NCI-H82 treated with DMSO at 0.1 percent for 48 hours (cell line): ENCODE data around the gene EXOSC5.
A peak's percentile ranks its signal among the peaks of the same experiment; 100 is the strongest.
"Not testable (repeated sequence)": the region's sequence is repeated elsewhere in the genome, so short reads cannot be mapped to it uniquely, and the experiment has no call there.

Source experiments
- DNase-seq: peaks from one replicate; lab custom pipeline; 2025; ENCODE audit not compliant: unreplicated experiment; lab: John Stamatoyannopoulos, UW

EXOSC5 gene

DNA sequence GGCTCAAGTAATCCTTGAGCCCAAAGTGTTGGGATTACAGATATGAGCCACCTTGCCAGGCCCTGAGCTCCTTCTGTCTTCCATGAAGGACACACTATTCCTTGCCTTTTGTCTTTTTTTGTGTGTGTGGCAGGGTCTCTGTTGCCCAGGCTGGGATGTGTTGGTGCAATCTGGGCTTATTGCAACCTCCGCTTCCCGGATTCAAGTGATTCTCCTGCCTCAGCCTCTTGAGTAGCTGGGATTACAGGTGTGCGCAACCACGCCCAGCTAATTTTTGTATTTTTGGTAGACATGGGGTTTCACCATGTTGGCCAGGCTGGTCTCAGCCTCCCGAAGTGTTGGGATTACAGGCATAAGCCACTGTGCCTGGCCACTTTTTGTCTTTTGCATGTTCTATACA lies 11.7 kb upstream of the EXOSC5 start:
- not testable (repeated sequence) for DNase-seq

DNA sequence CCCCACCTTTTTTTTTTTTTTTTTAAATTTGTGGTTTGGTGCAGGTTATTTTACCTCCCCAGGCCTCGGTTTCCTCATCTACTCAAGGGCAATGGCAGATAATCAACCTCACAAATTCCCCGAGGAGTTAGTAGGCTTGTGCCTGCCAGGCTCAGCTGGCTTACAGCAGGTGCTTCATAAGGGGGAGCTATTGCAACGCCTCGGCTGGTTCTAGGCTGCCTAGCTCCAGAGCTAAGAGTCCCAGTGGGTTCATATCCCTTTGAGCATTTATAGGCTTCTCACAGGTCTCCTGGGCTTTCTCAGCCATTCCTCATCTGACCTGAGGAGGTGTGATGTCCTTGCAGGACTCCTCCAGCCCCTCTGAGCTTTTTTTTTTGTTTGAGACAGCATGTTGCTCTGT lies 11.1 kb upstream of the EXOSC5 start:
- no peak for DNase-seq

DNA sequence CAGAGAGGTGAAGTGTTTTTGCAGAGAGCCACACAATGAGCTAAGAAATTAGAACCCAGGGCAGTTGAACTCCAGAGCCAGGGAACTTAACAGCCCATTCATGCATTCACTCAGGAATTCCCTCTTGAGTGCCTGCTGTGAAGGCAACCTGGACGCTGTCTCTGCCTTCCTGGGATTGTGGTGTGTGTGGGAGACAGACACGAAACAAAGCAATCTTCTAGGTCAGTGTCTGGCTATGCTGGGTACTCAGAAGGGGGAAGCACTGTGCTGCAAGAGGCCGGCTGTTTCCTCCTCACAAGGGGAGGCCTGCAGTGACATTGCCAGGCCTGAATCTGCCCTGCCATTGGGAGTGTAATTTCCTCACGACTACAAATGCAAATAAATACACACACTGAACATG lies 10.1 kb upstream of the EXOSC5 start:
- DNase-seq: no peak

DNA sequence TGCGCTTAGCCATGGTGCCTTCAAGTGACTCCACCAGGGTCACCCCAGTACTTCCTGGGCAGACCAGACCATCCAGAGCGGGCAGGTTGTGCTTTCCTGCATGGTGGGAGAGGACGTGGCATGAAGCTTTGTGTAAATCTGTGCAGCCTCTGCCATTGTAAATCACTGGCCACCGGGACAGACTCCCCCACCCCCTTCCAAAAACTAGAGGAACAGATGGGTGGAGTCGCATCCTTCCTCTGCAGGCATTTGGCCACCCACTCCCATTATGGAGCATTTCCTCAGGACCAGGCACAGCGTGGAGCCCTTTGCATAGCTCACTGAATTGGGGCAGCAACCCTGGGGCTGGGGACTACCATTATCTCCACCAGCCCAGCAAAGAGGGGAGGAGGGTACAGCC lies 8.6 kb upstream of the EXOSC5 start:
- no peak for DNase-seq

DNA sequence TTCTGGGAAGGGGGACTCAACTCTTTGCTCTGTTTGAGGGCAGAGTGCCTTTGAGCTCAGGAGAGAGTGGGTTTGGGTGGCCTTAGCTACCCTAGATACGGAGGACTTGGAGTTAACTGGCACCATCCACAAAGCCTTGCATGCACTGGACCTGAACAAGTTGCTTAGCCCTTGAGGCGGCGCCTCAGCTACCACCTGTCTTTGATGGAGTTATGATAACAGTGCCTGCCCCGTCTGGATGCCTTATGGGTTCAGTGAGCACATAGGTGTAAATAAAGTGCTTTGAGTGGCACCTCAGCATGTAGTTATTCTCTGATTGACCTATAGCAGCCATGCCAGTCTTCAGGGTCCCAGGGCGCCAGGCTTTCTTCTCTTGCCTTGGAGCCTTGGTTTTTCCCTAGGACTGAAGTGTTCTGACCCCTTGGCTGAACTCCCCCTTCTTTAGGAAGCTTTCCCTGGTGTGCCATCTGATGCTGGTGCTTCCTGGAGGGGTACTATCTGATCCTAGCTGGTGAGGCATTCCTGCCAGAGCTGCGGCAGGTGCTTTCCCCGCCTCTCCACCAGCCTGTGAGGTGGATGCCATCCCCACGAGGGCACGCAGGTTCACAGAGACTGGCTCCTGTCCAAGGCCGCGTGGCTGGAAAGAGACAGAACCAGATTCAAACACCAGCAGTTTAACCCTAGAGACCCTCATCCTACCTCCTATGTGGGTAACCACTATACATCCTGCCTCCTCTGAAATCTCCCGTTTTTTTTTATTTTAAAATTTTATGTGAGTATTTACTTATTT lies 6.2 kb upstream of the EXOSC5 start:
- no peak for DNase-seq

DNA sequence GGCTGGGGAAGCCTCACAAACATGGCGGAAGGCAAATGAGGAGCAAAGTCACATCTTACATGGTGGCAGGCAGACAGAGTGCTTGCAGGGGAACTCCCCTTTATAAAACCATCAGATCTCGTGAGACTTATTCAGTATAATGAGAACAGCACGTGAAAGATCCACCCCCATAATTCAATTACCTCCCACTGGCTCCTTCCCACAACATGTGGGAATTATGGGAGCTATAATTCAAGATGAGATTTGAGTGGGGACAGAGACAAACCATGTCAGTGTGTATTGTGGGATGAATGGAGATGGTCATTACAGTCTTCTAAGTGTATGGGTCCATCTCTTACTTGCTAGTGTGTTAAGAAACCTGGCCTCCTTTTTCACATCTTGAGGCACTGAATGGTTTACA lies 4.9 kb upstream of the EXOSC5 start:
- DNase-seq: no peak

DNA sequence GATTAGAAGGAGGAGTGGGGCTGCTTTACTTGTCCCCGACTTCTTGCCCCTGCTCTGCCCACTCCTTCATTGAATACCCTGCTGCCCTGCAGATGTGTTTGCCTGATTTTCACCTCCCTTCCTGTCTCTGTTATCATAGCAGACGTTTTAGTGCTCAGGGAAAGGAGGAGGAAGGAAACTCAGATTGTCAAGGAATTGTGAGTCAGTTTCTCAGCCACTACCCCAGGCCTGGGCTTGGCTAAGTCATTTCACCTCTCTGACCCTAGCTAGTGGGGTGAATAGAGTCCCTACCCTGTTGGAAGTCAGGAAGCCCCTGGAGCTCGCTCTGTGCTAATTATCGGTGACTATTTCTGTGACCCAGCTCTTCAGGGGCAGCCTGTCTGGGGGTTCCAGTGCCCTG lies 4.3 kb upstream of the EXOSC5 start:
- no peak for DNase-seq

DNA sequence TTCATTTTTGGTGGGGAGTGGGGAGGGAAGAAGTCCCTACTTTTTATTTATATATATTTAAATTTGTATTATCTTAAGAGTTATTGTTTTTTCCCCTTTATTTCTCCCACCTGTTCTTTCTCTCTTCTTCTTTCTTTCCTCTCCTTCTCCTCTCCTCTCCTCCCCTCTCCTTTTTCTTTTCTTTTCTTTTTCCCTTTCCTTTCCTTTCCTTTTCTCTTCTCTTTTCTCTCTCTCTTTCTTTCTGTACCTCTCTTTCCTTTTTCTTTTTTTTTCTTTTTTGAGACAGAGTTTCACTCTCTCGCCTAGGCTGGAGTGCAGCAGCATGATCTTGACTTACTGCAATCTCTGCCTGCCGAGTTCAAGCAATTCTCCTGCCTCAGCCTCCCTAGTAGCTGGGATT lies 2.4 kb upstream of the EXOSC5 start:
- DNase-seq: no peak

DNA sequence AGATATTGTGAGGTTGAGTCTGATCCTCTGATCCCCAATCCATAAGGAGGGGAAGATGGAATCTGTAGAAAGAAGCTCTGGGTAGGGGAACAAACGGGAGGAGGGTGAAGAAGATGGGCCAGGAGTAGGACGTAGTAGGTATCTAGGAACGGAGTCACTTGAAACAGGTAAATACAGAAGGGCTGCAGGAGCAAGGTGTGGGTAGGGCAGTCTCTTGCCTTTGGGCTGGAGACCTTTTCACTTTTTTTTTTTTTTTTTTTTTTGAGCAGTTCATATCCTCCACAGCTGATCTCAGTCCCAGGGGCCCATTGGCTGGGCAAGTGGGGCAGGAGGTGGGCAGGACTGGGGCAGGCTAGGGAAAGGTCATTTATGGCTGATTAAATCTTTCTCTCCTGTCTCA lies 1.9 kb upstream of the EXOSC5 start:
- DNase-seq: no peak

DNA sequence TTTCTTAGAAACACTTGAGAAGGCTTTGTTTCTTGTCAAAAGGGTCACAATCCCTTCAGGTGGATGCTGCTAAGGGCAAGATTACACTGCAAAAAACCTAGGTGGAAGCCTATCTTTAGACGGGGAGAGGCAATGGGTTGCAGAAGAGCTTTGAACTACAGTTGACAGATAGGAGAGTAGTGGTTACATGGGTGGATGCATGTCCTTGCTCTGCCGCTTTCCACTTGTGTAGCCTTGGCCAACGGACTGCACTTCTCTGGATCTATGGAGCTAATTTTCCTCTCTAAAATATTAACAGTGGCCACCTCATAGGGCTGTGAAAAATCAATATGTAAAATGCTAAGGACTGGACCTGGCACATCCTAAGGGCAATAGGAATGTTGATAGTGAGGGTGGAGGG lies 1.4 kb upstream of the EXOSC5 start:
- no peak for DNase-seq

DNA sequence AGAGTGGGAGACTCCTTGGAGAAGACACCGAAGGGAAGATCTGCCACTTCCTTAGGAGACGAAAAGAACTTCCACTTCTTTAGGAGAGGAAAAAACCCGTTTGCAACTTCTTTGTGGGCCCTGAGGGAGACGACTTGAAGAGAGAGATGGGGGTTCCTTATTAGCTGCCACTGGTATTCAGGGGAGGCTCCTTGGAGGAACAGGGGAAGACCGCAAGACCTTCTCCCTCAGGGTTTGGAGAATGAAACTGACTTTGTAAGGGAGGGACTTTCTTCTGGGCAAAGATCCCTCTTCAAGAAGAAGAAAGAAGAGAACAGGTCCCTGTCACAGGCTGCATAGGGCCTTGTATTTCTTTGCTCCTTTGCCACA lies 875 bp upstream of the EXOSC5 start:
- no peak for DNase-seq

DNA sequence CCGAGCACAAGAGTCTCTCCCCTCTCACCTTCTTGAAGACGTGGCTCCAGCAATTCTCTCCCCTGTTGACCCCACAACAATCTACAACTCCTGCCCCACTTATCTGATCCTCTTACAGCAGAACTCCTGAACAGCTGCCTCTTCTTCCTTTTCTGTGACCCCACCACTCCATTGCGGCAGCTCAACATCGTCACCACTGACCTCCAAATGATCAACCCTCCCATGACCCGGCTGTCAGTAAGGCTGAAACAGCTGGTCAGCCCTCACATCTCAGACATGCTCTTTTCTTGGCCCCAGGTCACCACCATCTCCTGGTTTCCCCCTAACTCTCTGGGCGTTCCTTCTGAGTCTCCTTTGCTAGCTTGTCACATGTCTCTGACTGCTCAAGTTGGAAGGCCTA lies 1.8 kb downstream of the EXOSC5 start:
- no peak for DNase-seq

DNA sequence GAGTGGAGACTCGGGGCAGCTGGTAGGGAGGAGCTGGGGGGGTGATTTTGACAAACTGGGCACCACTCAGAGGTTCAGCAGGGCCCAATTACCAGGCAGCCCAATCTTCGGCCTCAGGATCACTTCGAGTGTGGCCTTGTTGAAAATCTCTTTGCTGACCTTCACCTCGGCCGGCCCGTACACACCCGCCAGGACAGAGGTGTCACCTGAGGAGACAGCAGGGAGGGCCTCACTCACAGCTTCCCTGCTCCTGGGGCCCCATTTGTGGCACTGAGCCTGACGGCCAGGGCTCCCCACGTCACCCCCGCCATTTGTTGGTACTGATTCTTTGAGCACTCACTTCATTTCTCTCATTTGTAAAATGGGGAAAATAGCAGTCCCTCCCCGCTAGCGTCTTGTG lies 4.4 kb downstream of the EXOSC5 start:
- DNase-seq: no peak

DNA sequence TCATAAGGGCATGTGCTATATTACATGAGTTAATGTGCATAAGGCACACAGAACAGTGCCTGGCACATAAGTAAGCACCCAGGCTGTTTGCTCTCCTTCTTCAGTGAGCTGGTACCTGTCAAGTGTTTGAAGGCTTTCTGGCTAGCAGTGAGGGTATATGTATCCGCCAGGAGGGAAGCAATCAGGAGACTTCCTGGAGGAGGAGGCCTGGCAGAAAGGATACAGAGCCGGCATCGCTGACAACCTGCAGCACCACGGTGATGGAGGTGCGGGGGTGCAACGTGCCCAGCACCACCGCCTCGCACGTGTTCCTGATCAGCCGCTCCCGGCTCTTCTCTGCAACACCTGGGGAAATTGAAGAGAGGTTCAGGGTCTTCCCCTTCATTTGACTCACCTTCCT lies 5.5 kb downstream of the EXOSC5 start:
- DNase-seq: no peak

DNA sequence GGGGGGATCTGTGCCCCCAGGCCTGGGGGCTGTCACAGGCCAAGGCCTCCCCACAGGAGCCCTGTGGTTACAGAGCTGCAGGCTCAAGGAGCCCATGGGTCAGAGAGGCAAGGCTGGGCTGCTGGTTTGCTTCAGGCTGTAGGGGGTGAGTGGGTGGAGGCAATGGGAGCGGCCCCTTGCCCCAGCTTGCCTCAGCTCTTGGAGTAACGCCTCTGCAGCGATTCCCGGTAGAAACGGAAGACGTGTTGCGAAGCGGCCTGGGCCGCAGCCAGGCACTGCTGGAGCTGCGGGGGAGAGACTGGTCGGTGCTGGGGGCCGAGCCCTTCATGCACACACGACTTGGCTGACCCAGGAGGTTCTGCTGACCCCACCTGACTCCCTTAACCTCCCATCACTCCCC lies 10.7 kb downstream of the EXOSC5 start:
- no peak for DNase-seq

DNA sequence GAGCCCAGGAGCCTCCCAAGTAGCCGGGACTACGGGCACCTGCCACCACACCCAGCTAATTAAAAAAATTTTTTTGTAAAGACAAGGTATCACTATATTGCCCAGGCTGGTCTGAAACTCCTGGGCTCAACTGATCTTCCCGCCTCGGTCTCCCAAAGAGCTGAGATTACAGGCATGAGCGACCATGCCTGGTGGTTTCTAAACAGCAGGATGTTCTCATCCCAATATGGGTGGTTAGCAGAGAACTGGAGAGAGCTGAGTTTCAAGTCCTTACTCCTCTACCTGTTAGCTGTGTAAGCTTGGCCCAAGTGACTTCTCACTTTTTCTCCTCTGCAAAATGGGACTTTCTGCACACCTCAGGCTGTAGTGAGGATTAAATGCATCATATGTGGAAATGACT lies 12.8 kb downstream of the EXOSC5 start:
- no peak for DNase-seq

DNA sequence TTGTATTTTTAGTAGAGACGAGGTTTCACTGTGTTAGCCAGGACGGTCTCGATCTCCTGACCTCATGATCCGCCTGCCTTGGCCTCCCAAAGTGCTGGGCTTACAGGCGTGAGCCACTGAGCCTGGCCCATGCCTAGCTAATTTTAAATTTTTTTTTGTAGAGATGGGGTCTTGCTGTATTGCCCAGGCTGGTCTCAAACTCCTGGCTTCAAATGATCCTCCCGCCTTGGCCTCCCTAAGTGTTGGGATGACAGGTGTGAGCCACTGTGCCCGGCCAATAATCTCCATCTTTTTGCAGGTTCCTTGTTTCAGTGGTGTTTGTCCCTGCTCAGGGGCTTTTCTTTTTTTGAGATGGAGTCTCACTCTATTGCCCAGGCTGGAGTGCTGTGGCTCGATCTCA lies 15.6 kb downstream of the EXOSC5 start:
- not testable (repeated sequence) for DNase-seq

DNA sequence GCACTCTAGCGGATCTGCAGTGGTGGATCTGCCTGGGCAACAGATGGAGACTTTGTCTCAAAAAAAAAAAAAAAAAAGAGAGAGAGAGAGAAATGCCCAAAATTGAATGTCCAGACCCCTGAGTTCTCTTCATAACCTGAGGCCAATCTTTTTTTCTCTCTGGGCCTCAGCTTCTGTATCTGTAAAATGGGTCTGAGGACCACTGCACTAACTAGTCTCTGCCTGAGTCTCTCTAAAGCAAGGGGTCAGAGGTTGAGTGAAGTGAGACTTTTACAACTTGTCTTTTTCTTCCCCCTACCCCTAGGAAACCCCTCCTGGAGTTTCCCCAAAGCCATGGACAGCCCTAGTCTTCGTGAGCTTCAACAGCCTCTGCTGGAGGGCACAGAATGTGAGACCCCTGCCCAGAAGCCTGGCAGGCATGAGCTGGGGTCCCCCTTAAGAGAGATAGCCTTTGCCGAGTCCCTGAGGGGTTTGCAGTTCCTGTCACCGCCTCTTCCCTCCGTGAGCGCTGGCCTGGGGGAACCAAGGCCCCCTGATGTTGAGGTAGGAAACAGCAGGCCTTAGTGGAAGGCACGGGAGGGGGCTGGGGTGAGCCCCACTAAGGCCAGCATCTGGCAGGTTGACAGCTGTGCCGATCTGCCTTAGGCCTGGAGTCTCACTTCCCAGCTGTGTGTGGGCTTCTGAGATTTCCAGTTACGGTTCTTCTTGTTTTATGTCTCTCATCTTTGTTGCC lies 19.0 kb downstream of the EXOSC5 start:
- peak; percentile 58 for DNase-seq

DNA sequence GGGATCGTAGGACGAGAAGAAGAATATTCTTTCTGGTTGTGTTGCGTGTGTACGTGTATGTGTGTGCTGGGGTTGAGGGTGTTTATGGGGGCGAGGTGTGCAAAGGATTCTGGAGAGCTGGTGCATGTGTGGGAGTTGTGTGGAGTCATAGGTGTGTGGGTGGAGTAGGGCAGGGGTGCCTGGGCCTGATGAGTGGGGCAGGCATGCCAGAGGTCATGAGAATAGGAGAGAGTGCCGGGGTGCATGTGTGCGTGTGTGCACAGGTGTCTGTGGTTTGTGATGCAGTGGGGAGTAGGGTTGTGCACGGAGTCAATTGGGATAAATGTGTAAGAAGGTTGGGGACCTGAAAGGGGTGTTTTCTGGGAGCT lies 20.2 kb downstream of the EXOSC5 start:
- DNase-seq: no peak

DNA sequence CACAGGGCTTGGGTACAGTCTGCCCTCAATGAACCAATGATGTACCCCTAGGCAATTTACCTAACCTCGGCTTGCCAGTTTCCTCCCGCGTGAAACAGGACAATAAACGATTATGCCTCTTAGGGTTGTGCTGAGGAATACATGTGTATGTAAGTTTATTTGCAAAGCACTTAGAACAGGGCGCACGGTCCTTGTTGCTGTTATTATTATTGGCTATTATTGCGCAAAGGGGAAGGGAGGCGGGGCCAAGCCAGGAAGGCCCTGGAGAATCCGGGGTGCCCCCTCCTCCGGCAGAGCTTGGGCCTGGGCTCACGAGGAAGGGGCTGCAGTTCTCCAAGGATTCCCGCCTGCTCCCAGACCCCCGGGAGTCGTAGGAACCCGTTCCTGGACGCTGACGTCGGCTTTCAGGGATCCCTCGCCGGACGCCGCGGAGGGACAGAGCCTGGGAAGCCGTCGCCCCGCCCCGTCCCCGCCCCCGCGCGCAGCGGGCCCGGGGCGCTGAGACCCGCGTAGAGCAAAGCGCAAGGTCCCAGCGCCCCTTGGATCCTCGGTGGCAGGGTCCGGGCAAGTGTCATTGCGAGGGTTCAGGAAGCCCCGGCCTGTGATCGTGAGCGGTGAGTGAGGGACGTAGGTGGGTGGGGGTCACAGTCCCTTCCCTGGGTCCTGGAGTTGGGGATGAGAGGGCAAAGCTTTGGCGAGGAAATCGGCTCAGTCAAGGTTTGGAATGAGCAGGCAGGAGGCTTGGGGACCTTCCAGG lies 20.7 kb downstream of the EXOSC5 start, which contains the start of gene TMEM91:
Gene TMEM91 (plus strand): TSS at position 293 of the 757 bp plus-strand sequence. CDS start 1,777 bp downstream, outside the sequence.
- no peak for DNase-seq

DNA sequence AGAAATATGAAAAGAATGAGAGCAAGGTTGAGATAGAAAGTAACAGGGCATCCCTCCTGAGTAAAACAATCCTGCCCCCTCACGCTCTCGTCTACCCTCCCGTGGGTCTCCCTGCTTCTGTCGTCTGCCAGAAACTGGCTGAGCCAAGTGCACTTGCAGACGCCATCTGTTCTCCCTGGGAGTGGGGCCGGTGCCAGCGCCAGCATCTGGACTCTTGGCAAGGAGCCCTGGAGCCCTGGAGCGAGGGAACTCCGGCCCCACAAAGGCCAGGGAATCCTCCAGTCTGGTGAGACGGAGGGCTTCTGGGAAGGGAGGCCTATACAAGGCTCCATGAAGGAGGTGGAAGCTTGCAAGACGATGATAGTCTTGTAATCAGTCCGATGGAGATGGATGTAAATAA lies 23.2 kb downstream of the EXOSC5 start:
- DNase-seq: peak; percentile 95

DNA sequence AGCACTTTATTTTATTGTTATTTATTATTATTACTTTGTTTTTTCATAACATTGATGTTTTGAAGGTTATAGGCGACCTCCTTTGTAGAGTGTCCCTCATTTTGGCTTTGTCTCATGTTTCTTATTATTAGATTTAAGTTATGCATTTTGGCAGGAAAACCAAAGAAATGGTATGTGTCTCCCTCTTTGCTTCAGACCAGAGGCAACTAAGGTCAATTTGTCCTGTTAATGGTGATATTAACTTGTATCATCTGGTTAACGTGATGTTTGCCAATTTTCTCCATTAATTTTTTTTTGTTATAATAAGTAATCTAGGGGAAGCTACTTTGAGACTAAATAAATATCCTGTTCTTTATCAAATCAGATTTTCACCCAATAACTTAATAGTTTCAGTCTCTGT lies 24.7 kb downstream of the EXOSC5 start:
- DNase-seq: no peak
